SH-SY5Y (cell line): ENCODE data around the gene SLC25A41.

ENCODE experiments used
- GATA2 ChIP-seq: IDR thresholded peaks from 2 replicates; pipeline ENCODE4 v1.6.1; 2011; ENCODE audit warnings: mild to moderate bottlenecking, low read depth, low read length
- GATA3 ChIP-seq: IDR thresholded peaks from 2 replicates; pipeline ENCODE4 v1.6.1; 2011; ENCODE audit warnings: low read depth, mild to moderate bottlenecking, low read length, moderate library complexity

- no peak for TF ChIP-seq GATA2
- no peak for TF ChIP-seq GATA3
These were observed 56.9 kb downstream of the SLC25A41 start for GRCh38 chr19:6376512-6377190.
